AG04450 (cell line): ENCODE data around the gene RABGAP1L. TPM values are rescaled to one million over a fixed set of nuclear protein-coding genes. Genes with fewer than 3 reads are reported as not detected.
"Not testable (repeated sequence)": the region's sequence is repeated elsewhere in the genome, so short reads cannot be mapped to it uniquely, and the experiment has no call there.

ENCODE experiments used
- CTCF ChIA-PET: fragments of 300-600, 350-600 bp; formaldehyde crosslinking; extraction: SDS; loops from one replicate; lab custom pipeline; 2022; ENCODE audit warnings: antibody characterized with exemption, inconsistent platforms; lab: Charles Lee
- POLR2A ChIA-PET: fragments of 350-600 bp; formaldehyde crosslinking; extraction: SDS; loops from one replicate; lab custom pipeline; 2021; ENCODE audit warnings: antibody characterized with exemption, inconsistent platforms; lab: Yijun Ruan, JAX
- DNase-seq: peaks from one replicate; pipeline ENCODE4 v3.0.0-alpha.2; 2011; ENCODE audit warnings: low read depth, low spot score
- H3K27ac ChIP-seq: one replicate; pipeline ENCODE4 v1.5.1; 2012; ENCODE audit warnings: low read depth, low read length, control low read depth
- H3K27me3 ChIP-seq: one replicate; pipeline ENCODE4 v1.6.0; 2012; ENCODE audit warnings: low read length; ENCODE audit not compliant: control insufficient read depth, insufficient read depth
- H3K4me3 ChIP-seq: 2 replicates; pipeline ENCODE4 v1.5.1; 2011; ENCODE audit warnings: mild to moderate bottlenecking, low read depth, low read length, control low read depth
- H3K9me3 ChIP-seq: 2 replicates; pipeline ENCODE4 v1.5.1; 2012; ENCODE audit warnings: low read length; ENCODE audit not compliant: control insufficient read depth, insufficient read depth
- polyA plus RNA-seq: library from polyadenylated mRNA; depleted of rRNA; stranded (reverse); fragments of >200 nt; gene quantifications from 2 replicates; pipeline ENCODE4 v1.2.3, GENCODE V29; 2011
- TF ChIP-seq, protein P1 (sequence below): IDR thresholded peaks from 2 replicates; pipeline ENCODE4 v1.5.1; 2011; ENCODE audit warnings: low read depth, low read length, control low read depth, inconsistent platforms

Gene RABGAP1L
- polyA plus RNA-seq, 1 experiment = 21.2 TPM

DNA sequence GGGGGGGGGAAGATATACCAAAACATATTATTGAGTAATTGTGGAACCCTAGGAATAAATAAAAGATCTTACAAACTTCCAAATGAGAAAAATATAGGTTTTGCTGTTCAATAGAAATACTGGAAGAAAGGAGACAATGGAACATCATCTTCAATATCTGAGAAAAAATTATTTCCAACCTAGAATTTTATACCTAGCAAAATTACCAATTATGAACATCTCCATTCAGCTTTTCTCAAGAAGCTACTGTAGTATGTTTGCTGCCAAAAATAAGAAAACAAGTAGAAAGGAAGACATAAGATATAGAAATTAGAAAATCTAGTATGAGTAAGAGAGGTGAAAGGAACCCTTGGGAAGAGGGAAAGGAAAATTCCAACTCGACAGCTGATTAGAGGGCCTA, 372.4 kb downstream of the RABGAP1L start:
- ChIA-PET POLR2A (no interaction called here), CTCF (no interaction called here)
- TF ChIP-seq, protein P1, sequence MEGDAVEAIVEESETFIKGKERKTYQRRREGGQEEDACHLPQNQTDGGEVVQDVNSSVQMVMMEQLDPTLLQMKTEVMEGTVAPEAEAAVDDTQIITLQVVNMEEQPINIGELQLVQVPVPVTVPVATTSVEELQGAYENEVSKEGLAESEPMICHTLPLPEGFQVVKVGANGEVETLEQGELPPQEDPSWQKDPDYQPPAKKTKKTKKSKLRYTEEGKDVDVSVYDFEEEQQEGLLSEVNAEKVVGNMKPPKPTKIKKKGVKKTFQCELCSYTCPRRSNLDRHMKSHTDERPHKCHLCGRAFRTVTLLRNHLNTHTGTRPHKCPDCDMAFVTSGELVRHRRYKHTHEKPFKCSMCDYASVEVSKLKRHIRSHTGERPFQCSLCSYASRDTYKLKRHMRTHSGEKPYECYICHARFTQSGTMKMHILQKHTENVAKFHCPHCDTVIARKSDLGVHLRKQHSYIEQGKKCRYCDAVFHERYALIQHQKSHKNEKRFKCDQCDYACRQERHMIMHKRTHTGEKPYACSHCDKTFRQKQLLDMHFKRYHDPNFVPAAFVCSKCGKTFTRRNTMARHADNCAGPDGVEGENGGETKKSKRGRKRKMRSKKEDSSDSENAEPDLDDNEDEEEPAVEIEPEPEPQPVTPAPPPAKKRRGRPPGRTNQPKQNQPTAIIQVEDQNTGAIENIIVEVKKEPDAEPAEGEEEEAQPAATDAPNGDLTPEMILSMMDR = no peak
- no peaks in the 10 kb centered on the region for H3K27me3 ChIP-seq
- no peak overlapping the region for H3K4me3 ChIP-seq
- peaks cover 10% of the 10 kb centered on the region for H3K9me3 ChIP-seq
- H3K27ac ChIP-seq = no peak overlapping the region
- DNase-seq = no peak

DNA sequence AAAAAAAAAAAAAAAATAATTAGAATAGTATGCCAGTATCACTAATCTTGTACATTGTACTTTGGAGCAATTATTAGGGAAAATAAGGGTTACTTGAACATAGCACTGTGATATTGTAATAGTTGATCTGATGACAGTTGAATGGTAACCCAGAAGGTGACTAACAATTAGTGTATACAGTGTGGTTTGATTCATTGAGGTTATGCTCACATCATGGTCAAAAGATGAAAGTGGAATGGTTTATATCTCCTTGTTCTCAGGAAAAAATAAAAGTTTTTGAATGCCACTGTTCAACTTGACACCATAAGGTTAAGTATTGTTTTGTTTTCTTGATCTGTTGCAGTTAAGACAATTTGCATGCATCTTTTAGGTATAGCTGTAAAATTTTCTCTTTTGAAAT, 375.5 kb downstream of the RABGAP1L start:
- Histone ChIP-seq H3K9me3 (peaks cover 10% of the 10 kb centered on the region), H3K27me3 (no peaks in the 10 kb centered on the region), H3K27ac (no peak overlapping the region), H3K4me3 (no peak overlapping the region)
- TF ChIP-seq, protein P1 = no peak
- peak; percentile 8 for DNase-seq
- ChIA-PET POLR2A (no interaction called here), CTCF (interaction anchor here (0.6 kb wide), 1 partner anchor 185 kb away, joined by 3 read pairs; no protein-coding TSS in a partner anchor)

GRCh38 chr1:174535207-174535606, 375.9 kb downstream of the RABGAP1L start:
- POLR2A ChIA-PET = no interaction called here
- H3K4me3 ChIP-seq = no peak overlapping the region
- TF ChIP-seq, protein P1 = no peak
- no peaks in the 10 kb centered on the region for H3K27me3 ChIP-seq
- H3K9me3 ChIP-seq = peaks cover 7% of the 10 kb centered on the region
- CTCF ChIA-PET = no interaction called here
- H3K27ac ChIP-seq = no peak overlapping the region
- no peak for DNase-seq

GRCh38 chr1:174543421-174543820, 384.1 kb downstream of the RABGAP1L start:
- H3K27me3 ChIP-seq, POLR2A ChIA-PET, DNase-seq, H3K27ac ChIP-seq, CTCF ChIA-PET, H3K4me3 ChIP-seq, H3K9me3 ChIP-seq: not testable (repeated sequence)

DNA sequence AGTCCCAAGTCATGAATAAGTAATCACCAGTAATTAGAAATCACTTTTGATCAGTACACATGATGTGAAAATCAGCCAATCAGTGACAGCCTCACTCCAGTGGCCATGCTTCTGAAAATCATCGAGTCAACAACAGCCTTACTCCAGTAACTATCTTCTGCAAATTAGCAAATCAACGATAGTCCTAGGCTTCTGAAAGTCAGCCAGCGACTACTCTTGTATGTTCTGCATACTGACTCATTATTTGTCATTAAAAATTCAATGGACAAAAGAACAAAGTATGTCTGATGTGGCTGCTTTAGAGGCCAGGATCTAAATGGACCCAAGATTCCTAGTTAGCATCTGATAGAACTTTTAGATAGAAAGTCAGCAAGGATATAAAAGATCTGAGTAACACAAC, 391.0 kb downstream of the RABGAP1L start:
- Histone ChIP-seq H3K27ac (no peak overlapping the region), H3K4me3 (no peak overlapping the region), H3K27me3 (no peaks in the 10 kb centered on the region), H3K9me3 (no peaks in the 10 kb centered on the region; the same call in 1 of the 2 replicates)
- TF ChIP-seq, protein P1 = no peak
- ChIA-PET POLR2A (no interaction called here), CTCF (interaction anchor here (1.7 kb wide), 1 partner anchor 288 kb away, joined by 5 read pairs; no protein-coding TSS in a partner anchor)
- DNase-seq = no peak
